HG02642 (cell line): ENCODE measurements around the gene TPRX1.

Source experiments
- ATAC-seq: cut with Tn5 transposase; IDR thresholded peaks from one replicate; pipeline ENCODE4 v1.9.1; 2021; ENCODE audit warnings: mild to moderate bottlenecking; ENCODE audit not compliant: unreplicated experiment, poor library complexity

Gene TPRX1

GRCh38 chr19:47754206-47755064 lies 49.9 kb downstream of the TPRX1 start:
- ATAC-seq, result no peak

DNA sequence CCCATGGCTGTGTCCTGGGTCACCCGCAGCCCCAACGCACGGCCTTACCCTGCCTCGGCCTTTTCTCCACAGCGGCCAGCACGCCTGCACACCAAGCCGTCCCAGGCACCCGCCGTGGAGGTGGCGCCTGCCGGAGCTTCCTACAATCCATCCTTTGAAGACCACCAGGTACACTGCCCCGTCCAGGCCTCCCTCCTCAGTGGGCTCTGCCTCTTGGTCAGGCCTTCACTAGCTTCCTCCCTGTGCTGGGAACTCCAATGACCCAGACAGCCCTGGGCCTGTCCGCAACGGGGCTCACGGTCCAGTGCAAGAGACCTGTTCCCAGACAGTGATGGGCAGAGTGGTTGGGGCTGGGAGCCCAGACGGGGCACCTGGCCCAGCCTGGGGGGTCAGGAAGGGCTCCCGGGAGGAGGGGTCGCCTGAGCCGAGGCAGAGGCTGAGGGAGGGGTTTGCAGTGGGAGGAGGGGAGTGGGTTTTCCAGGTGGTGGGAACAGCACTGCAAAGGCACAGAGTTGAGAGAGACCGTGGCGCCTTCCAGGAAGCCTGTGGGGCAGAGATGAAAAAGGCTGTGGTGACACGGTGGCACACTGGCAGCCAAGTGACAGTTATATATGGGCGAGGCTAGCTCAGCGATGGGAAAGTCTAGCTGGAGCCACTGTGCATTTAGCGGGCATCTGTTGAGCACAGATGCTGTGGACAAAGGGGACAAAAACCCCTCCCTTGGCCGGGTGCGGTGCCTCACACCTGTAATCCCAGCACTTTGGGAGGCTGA lies 51.7 kb downstream of the TPRX1 start:
- ATAC-seq, result no peak
